Panc1 (cell line): ENCODE measurements around the gene KAZN.

Experiments used
- POLR2AphosphoS5 ChIP-seq: IDR thresholded peaks from 2 replicates; pipeline ENCODE4 v1.6.1; 2012; ENCODE audit warnings: mild to moderate bottlenecking, low read depth, low read length, moderate library complexity
- TF ChIP-seq, protein P1 (sequence below): fragments of 450-650 bp; IDR thresholded peaks from 2 replicates; pipeline ENCODE4 v1.5.1; 2017; ENCODE audit warnings: mild to moderate bottlenecking

GRCh38 chr1:14759843-14760242 is 161.4 kb downstream of the KAZN start:
- TF ChIP-seq, protein P1, sequence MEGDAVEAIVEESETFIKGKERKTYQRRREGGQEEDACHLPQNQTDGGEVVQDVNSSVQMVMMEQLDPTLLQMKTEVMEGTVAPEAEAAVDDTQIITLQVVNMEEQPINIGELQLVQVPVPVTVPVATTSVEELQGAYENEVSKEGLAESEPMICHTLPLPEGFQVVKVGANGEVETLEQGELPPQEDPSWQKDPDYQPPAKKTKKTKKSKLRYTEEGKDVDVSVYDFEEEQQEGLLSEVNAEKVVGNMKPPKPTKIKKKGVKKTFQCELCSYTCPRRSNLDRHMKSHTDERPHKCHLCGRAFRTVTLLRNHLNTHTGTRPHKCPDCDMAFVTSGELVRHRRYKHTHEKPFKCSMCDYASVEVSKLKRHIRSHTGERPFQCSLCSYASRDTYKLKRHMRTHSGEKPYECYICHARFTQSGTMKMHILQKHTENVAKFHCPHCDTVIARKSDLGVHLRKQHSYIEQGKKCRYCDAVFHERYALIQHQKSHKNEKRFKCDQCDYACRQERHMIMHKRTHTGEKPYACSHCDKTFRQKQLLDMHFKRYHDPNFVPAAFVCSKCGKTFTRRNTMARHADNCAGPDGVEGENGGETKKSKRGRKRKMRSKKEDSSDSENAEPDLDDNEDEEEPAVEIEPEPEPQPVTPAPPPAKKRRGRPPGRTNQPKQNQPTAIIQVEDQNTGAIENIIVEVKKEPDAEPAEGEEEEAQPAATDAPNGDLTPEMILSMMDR, result no peak
- TF ChIP-seq POLR2AphosphoS5, result no peak
